DND-41 (cell line): ENCODE data around the gene HECTD3.
"Not testable (repeated sequence)": the region's sequence is repeated elsewhere in the genome, so short reads cannot be mapped to it uniquely, and the experiment has no call there.

Experiments
- ATAC-seq: fragments of 200-7000 bp; cut with Tn5 transposase; 3 replicates; pipeline ENCODE4 v1.9.1; 2021; ENCODE audit warnings: low read depth; ENCODE audit not compliant: insufficient read depth
- DNase-seq: peaks from one replicate; pipeline ENCODE4 v3.0.0-alpha.2; 2020
- H2AFZ ChIP-seq: 2 replicates; pipeline ENCODE4 v1.6.0; 2012; ENCODE audit warnings: low read depth, low read length
- H3K27ac ChIP-seq: 2 replicates; pipeline ENCODE4 v1.5.1; 2012; ENCODE audit warnings: low read length, inconsistent platforms
- H3K27me3 ChIP-seq: fragments of 200-600 bp; sonication (generic); 2 replicates; pipeline ENCODE4 v1.6.0; 2012; ENCODE audit warnings: low read length, mild to moderate bottlenecking, inconsistent platforms; ENCODE audit not compliant: insufficient read depth, poor library complexity
- H3K36me3 ChIP-seq: 2 replicates; pipeline ENCODE4 v1.5.1; 2012; ENCODE audit warnings: low read length, inconsistent platforms; ENCODE audit not compliant: insufficient read depth
- H3K4me1 ChIP-seq: 2 replicates; pipeline ENCODE4 v1.5.1; 2012; ENCODE audit warnings: mild to moderate bottlenecking, low read length; ENCODE audit not compliant: insufficient read depth
- H3K4me2 ChIP-seq: 2 replicates; pipeline ENCODE4 v1.6.0; 2012; ENCODE audit warnings: mild to moderate bottlenecking, moderate library complexity, low read length, inconsistent platforms; ENCODE audit not compliant: insufficient read depth
- H3K4me3 ChIP-seq, 2 experiments: fragments of 200-600 bp in 1 of 2; shearing (Covaris generic) in 1 of 2; 2 replicates each; pipeline ENCODE4 v1.5.1; 2012 to 2016; ENCODE audit warnings: inconsistent platforms in 2 of 2, low read length in 2 of 2, mild to moderate bottlenecking in 2 of 2, low read depth in 1 of 2, moderate library complexity in 1 of 2
- H3K79me2 ChIP-seq: 2 replicates; pipeline ENCODE4 v1.6.0; 2012; ENCODE audit warnings: low read length, inconsistent platforms; ENCODE audit not compliant: insufficient read depth
- H3K9ac ChIP-seq: 2 replicates; pipeline ENCODE4 v1.6.0; 2012; ENCODE audit warnings: low read depth, mild to moderate bottlenecking, inconsistent platforms, low read length, moderate library complexity
- H3K9me3 ChIP-seq: 2 replicates; pipeline ENCODE4 v1.5.1; 2012; ENCODE audit warnings: low read length, moderate library complexity, mild to moderate bottlenecking, inconsistent platforms; ENCODE audit not compliant: insufficient read depth, severe bottlenecking
- H4K20me1 ChIP-seq: 2 replicates; pipeline ENCODE4 v1.6.0; 2012; ENCODE audit warnings: low read length; ENCODE audit not compliant: insufficient read depth
- CTCF ChIP-seq: IDR thresholded peaks from 2 replicates; pipeline ENCODE4 v1.5.1; 2012; ENCODE audit warnings: borderline replicate concordance, low read length, moderate library complexity, mild to moderate bottlenecking; ENCODE audit not compliant: poor library complexity, severe bottlenecking; ENCODE audit errors: extremely low read depth
- EZH2 ChIP-seq: IDR thresholded peaks from 3 replicates; pipeline ENCODE4 v1.6.1; 2012; ENCODE audit warnings: borderline replicate concordance, low read depth, mild to moderate bottlenecking, moderate library complexity, low read length, inconsistent platforms; ENCODE audit not compliant: severe bottlenecking

Gene HECTD3

GRCh38 chr1:44970317-44970716 is 40.8 kb downstream of the HECTD3 start:
- H3K27ac ChIP-seq = no peak overlapping the region
- H3K4me1 ChIP-seq = no peaks in the 10 kb centered on the region
- H3K4me2 ChIP-seq = no peak overlapping the region
- ATAC-seq = no peak
- TF ChIP-seq EZH2 (no peak), CTCF (no peak)
- H3K27me3 ChIP-seq = no peaks in the 10 kb centered on the region
- no peak overlapping the region for H3K4me3 ChIP-seq
- H3K36me3 ChIP-seq = peaks cover 27% of the 10 kb centered on the region; the same call in 1 of the 2 replicates
- H4K20me1 ChIP-seq = no peaks in the 10 kb centered on the region
- H3K9me3 ChIP-seq = no peaks in the 10 kb centered on the region
- H3K79me2 ChIP-seq = peaks cover 6% of the 10 kb centered on the region; the same call in 1 of the 2 replicates
- DNase-seq = no peak
- H3K9ac ChIP-seq = no peak overlapping the region
- no peak overlapping the region for H2AFZ ChIP-seq

GRCh38 chr1:44964396-44964795 is 46.7 kb downstream of the HECTD3 start:
- no peak for ATAC-seq
- TF ChIP-seq EZH2 = no peak
- no peak for TF ChIP-seq CTCF
- H3K9me3 ChIP-seq = no peaks in the 10 kb centered on the region

GRCh38 chr1:44962729-44963128 is 48.4 kb downstream of the HECTD3 start:
- DNase-seq (no peak), ATAC-seq (no peak)
- H3K4me3 ChIP-seq = no peak overlapping the region
- H3K4me1 ChIP-seq = no peaks in the 10 kb centered on the region
- TF ChIP-seq EZH2 (no peak), CTCF (no peak)
- H3K27me3 ChIP-seq = no peaks in the 10 kb centered on the region
- H3K4me2 ChIP-seq = no peak overlapping the region
- H3K9ac ChIP-seq = no peak overlapping the region
- H3K79me2 ChIP-seq = peaks cover 1% of the 10 kb centered on the region; the same call in 1 of the 2 replicates
- no peaks in the 10 kb centered on the region for H3K9me3 ChIP-seq
- H4K20me1 ChIP-seq = no peaks in the 10 kb centered on the region
- H3K36me3 ChIP-seq = peaks cover 11% of the 10 kb centered on the region; the same call in 1 of the 2 replicates
- H3K27ac ChIP-seq = no peak overlapping the region
- H2AFZ ChIP-seq = no peak overlapping the region

More at GRCh38 chr1:44964396-44964795, 46.7 kb downstream of the HECTD3 start:
- Histone ChIP-seq H4K20me1 (no peaks in the 10 kb centered on the region), H3K9ac (no peak overlapping the region), H2AFZ (no peak overlapping the region), H3K4me2 (no peak overlapping the region), H3K79me2 (peaks cover 1% of the 10 kb centered on the region; the same call in 1 of the 2 replicates), H3K36me3 (peaks cover 4% of the 10 kb centered on the region; the same call in 1 of the 2 replicates), H3K4me3 (no peak overlapping the region), H3K27ac (no peak overlapping the region), H3K4me1 (no peaks in the 10 kb centered on the region), H3K27me3 (no peaks in the 10 kb centered on the region)
- no peak for DNase-seq

GRCh38 chr1:44962022-44962421 is 49.1 kb downstream of the HECTD3 start:
- not testable (repeated sequence) for ATAC-seq, H3K4me2 ChIP-seq, DNase-seq, H2AFZ ChIP-seq, H3K4me1 ChIP-seq, H3K27ac ChIP-seq, H3K9me3 ChIP-seq, H3K4me3 ChIP-seq, H3K27me3 ChIP-seq, H3K9ac ChIP-seq, H4K20me1 ChIP-seq, H3K79me2 ChIP-seq
- H3K36me3 ChIP-seq = peaks cover 12% of the 10 kb centered on the region; the same call in 1 of the 2 replicates

- H3K9ac ChIP-seq = not testable (repeated sequence)
These were observed 53.6 kb downstream of the HECTD3 start for GRCh38 chr1:44957566-44957965.

GRCh38 chr1:44956077-44956476 is 55.0 kb downstream of the HECTD3 start:
- H4K20me1 ChIP-seq, H3K27ac ChIP-seq, H3K79me2 ChIP-seq, H2AFZ ChIP-seq, H3K27me3 ChIP-seq, H3K9me3 ChIP-seq, H3K4me1 ChIP-seq, H3K36me3 ChIP-seq, H3K9ac ChIP-seq, H3K4me2 ChIP-seq, ATAC-seq, H3K4me3 ChIP-seq, DNase-seq: not testable (repeated sequence)

More at GRCh38 chr1:44957566-44957965, 53.6 kb downstream of the HECTD3 start:
- not testable (repeated sequence) for H3K27ac ChIP-seq, H3K9me3 ChIP-seq, H2AFZ ChIP-seq, H3K4me2 ChIP-seq, H3K4me3 ChIP-seq, H3K36me3 ChIP-seq, H3K27me3 ChIP-seq, H4K20me1 ChIP-seq, DNase-seq, ATAC-seq, H3K79me2 ChIP-seq, H3K4me1 ChIP-seq
